Measurements from ENCODE around the gene STH. TPM values are rescaled to one million over a fixed set of nuclear protein-coding genes. Genes with fewer than 3 reads are reported as not detected.

The STH gene
- total RNA-seq, 1 donor from 2014 or later = not detected

GRCh38 chr17:45950888-45951287, 48.2 kb upstream of the STH start:
- H3K79me2 ChIP-seq (ENCODE audit: insufficient read depth, low read length) = no peaks in the 10 kb centered on the region
- no peak overlapping the region for H3K9ac ChIP-seq (ENCODE audit: low read length)
- Mint-ChIP-seq H3K4me3 (ENCODE audit: unreplicated experiment) (no peak overlapping the region), H3K27me3 (ENCODE audit: low read depth, unreplicated experiment) (peaks cover 7% of the 10 kb centered on the region), H3K9me3 (ENCODE audit: unreplicated experiment) (no peaks in the 10 kb centered on the region), H3K27ac (ENCODE audit: unreplicated experiment) (peak overlapping the region; percentile 63), H3K36me3 (ENCODE audit: low read depth, unreplicated experiment) (no peaks in the 10 kb centered on the region), H3K4me1 (ENCODE audit: low read depth, unreplicated experiment) (peaks cover 13% of the 10 kb centered on the region)
- H3K4me3 ChIP-seq (ENCODE audit: insufficient read depth, low read depth, low read length) = no peak overlapping the region
- FAIRE-seq = no peak
- H3K36me3 ChIP-seq (ENCODE audit: insufficient read depth, low read length) = no peaks in the 10 kb centered on the region
- H3K4me2 ChIP-seq (ENCODE audit: low read length) = no peak overlapping the region
- H3K9me3 ChIP-seq (ENCODE audit: insufficient read depth, low read depth, low read length) = no peaks in the 10 kb centered on the region
- peaks cover 17% of the 10 kb centered on the region for H3K27me3 ChIP-seq (ENCODE audit: insufficient read depth, low read length)
- no peaks in the 10 kb centered on the region for H3K4me1 ChIP-seq (ENCODE audit: insufficient read depth, low read length)
- no peak for DNase-seq (ENCODE audit: low read depth)
- H4K20me1 ChIP-seq (ENCODE audit: insufficient read depth, low read length) = no peaks in the 10 kb centered on the region
- H3K27ac ChIP-seq (ENCODE audit: low read depth, low read length) = no peak overlapping the region
- TF ChIP-seq, protein P1, sequence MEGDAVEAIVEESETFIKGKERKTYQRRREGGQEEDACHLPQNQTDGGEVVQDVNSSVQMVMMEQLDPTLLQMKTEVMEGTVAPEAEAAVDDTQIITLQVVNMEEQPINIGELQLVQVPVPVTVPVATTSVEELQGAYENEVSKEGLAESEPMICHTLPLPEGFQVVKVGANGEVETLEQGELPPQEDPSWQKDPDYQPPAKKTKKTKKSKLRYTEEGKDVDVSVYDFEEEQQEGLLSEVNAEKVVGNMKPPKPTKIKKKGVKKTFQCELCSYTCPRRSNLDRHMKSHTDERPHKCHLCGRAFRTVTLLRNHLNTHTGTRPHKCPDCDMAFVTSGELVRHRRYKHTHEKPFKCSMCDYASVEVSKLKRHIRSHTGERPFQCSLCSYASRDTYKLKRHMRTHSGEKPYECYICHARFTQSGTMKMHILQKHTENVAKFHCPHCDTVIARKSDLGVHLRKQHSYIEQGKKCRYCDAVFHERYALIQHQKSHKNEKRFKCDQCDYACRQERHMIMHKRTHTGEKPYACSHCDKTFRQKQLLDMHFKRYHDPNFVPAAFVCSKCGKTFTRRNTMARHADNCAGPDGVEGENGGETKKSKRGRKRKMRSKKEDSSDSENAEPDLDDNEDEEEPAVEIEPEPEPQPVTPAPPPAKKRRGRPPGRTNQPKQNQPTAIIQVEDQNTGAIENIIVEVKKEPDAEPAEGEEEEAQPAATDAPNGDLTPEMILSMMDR (IDR thresholded peaks at IDR 0.05; ENCODE audit: insufficient read depth, low read depth, low read length) = no peak
- no peak for TF ChIP-seq EZH2 (IDR thresholded peaks at IDR 0.05; ENCODE audit: insufficient read depth, low read length)
- no peak overlapping the region for H2AFZ ChIP-seq (ENCODE audit: low read depth, low read length)

GRCh38 chr17:45951403-45951802, 47.6 kb upstream of the STH start:
- DNase-seq (ENCODE audit: low read depth) (no peak), FAIRE-seq (no peak)
- Mint-ChIP-seq H3K4me3 (ENCODE audit: unreplicated experiment) (no peak overlapping the region), H3K27ac (ENCODE audit: unreplicated experiment) (peak overlapping the region; percentile 63), H3K9me3 (ENCODE audit: unreplicated experiment) (no peaks in the 10 kb centered on the region), H3K27me3 (ENCODE audit: low read depth, unreplicated experiment) (peaks cover 7% of the 10 kb centered on the region), H3K36me3 (ENCODE audit: low read depth, unreplicated experiment) (no peaks in the 10 kb centered on the region), H3K4me1 (ENCODE audit: low read depth, unreplicated experiment) (peaks cover 13% of the 10 kb centered on the region)
- H3K9me3 ChIP-seq (ENCODE audit: insufficient read depth, low read depth, low read length) = no peaks in the 10 kb centered on the region
- no peaks in the 10 kb centered on the region for H3K36me3 ChIP-seq (ENCODE audit: insufficient read depth, low read length)
- H3K4me1 ChIP-seq (ENCODE audit: insufficient read depth, low read length) = no peaks in the 10 kb centered on the region
- no peaks in the 10 kb centered on the region for H3K79me2 ChIP-seq (ENCODE audit: insufficient read depth, low read length)
- no peak overlapping the region for H3K4me2 ChIP-seq (ENCODE audit: low read length)
- H2AFZ ChIP-seq (ENCODE audit: low read depth, low read length) = no peak overlapping the region
- H4K20me1 ChIP-seq (ENCODE audit: insufficient read depth, low read length) = no peaks in the 10 kb centered on the region
- no peak overlapping the region for H3K9ac ChIP-seq (ENCODE audit: low read length)
- TF ChIP-seq, protein P1 (IDR thresholded peaks at IDR 0.05; ENCODE audit: insufficient read depth, low read depth, low read length) = no peak
- no peak for TF ChIP-seq EZH2 (IDR thresholded peaks at IDR 0.05; ENCODE audit: insufficient read depth, low read length)
- H3K4me3 ChIP-seq (ENCODE audit: insufficient read depth, low read depth, low read length) = no peak overlapping the region
- peaks cover 17% of the 10 kb centered on the region for H3K27me3 ChIP-seq (ENCODE audit: insufficient read depth, low read length)
- H3K27ac ChIP-seq (ENCODE audit: low read depth, low read length) = no peak overlapping the region

- H3K9me3 Mint-ChIP-seq (ENCODE audit: unreplicated experiment) = no peaks in the 10 kb centered on the region
- H3K4me3 Mint-ChIP-seq (ENCODE audit: unreplicated experiment) = no peak overlapping the region
- H3K27me3 ChIP-seq (ENCODE audit: insufficient read depth, low read length) = peaks cover 17% of the 10 kb centered on the region
- no peak overlapping the region for H3K4me2 ChIP-seq (ENCODE audit: low read length)
- no peak overlapping the region for H2AFZ ChIP-seq (ENCODE audit: low read depth, low read length)
- H4K20me1 ChIP-seq (ENCODE audit: insufficient read depth, low read length) = no peaks in the 10 kb centered on the region
- H3K4me3 ChIP-seq (ENCODE audit: insufficient read depth, low read depth, low read length) = no peak overlapping the region
- no peaks in the 10 kb centered on the region for H3K36me3 ChIP-seq (ENCODE audit: insufficient read depth, low read length)
- H3K9ac ChIP-seq (ENCODE audit: low read length) = no peak overlapping the region
- H3K79me2 ChIP-seq (ENCODE audit: insufficient read depth, low read length) = no peaks in the 10 kb centered on the region
- DNase-seq (ENCODE audit: low read depth) = no peak
- peak overlapping the region; percentile 63 for H3K27ac Mint-ChIP-seq (ENCODE audit: unreplicated experiment)
- FAIRE-seq = no peak
- H3K36me3 Mint-ChIP-seq (ENCODE audit: low read depth, unreplicated experiment) = no peaks in the 10 kb centered on the region
- no peaks in the 10 kb centered on the region for H3K4me1 ChIP-seq (ENCODE audit: insufficient read depth, low read length)
- H3K9me3 ChIP-seq (ENCODE audit: insufficient read depth, low read depth, low read length) = no peaks in the 10 kb centered on the region
- H3K27ac ChIP-seq (ENCODE audit: low read depth, low read length) = no peak overlapping the region
- TF ChIP-seq, protein P1 (IDR thresholded peaks at IDR 0.05; ENCODE audit: insufficient read depth, low read depth, low read length) = no peak
- TF ChIP-seq EZH2 (IDR thresholded peaks at IDR 0.05; ENCODE audit: insufficient read depth, low read length) = no peak
- H3K27me3 Mint-ChIP-seq (ENCODE audit: low read depth, unreplicated experiment) = peaks cover 7% of the 10 kb centered on the region
- peaks cover 13% of the 10 kb centered on the region for H3K4me1 Mint-ChIP-seq (ENCODE audit: low read depth, unreplicated experiment)
Measured at GRCh38 chr17:45951941-45952340, 47.1 kb upstream of the STH start.
